Measurements from ENCODE around the gene ZNF609.

- TF ChIP-seq POLR2A (IDR thresholded peaks at IDR 0.05; ENCODE audit: low read depth) (no peak), EP300 (IDR thresholded peaks at IDR 0.05) (no peak)
Observed at GRCh38 chr15:64596701-64597476, 136.5 kb downstream of the ZNF609 start.
